Karpas-422 (cell line): Measurements from ENCODE around the gene VWA8. TPM values are rescaled to one million over a fixed set of nuclear protein-coding genes. Genes with fewer than 3 reads are reported as not detected.

Experiments
- DNase-seq: peaks from one replicate; pipeline ENCODE4 v3.0.0-alpha.2; 2015
- H2AFZ ChIP-seq: fragments of 200-600 bp; sonication (generic); 2 replicates; pipeline ENCODE4 v1.6.1; 2014; ENCODE audit warnings: antibody characterized with exemption, low read length, mixed read lengths
- H3K27ac ChIP-seq: fragments of 200-600 bp; sonication (generic); 2 replicates; pipeline ENCODE4 v1.5.1; 2014; ENCODE audit warnings: mild to moderate bottlenecking, low read length, moderate library complexity
- H3K27me3 ChIP-seq: fragments of 200-600 bp; sonication (generic); 2 replicates; pipeline ENCODE4 v1.6.1; 2014; ENCODE audit warnings: low read length, mixed read lengths
- H3K36me3 ChIP-seq: fragments of 200-600 bp; sonication (generic); 2 replicates; pipeline ENCODE4 v1.6.1; 2014; ENCODE audit warnings: low read length, mixed read lengths; ENCODE audit not compliant: insufficient read depth
- H3K4me1 ChIP-seq: fragments of 200-600 bp; sonication (generic); 2 replicates; pipeline ENCODE4 v1.6.1; 2014; ENCODE audit warnings: mild to moderate bottlenecking, low read length, mixed read lengths
- H3K4me2 ChIP-seq: fragments of 200-600 bp; sonication (generic); 2 replicates; pipeline ENCODE4 v1.6.1; 2014; ENCODE audit warnings: low read length, low read depth, mild to moderate bottlenecking; ENCODE audit not compliant: poor library complexity, severe bottlenecking
- H3K4me3 ChIP-seq: fragments of 200-600 bp; sonication (generic); 2 replicates; pipeline ENCODE4 v1.5.1; 2014; ENCODE audit warnings: mild to moderate bottlenecking, antibody characterized with exemption, low read length, mixed read lengths
- H3K79me2 ChIP-seq: fragments of 200-600 bp; sonication (generic); 2 replicates; pipeline ENCODE4 v1.6.1; 2014; ENCODE audit warnings: mild to moderate bottlenecking, low read length, mixed read lengths
- H3K9ac ChIP-seq: fragments of 200-600 bp; sonication (generic); 2 replicates; pipeline ENCODE4 v1.6.0; 2014; ENCODE audit warnings: low read length
- H3K9me2 ChIP-seq: fragments of 200-600 bp; sonication (generic), shearing (Covaris generic); replicated peaks from 2 replicates; pipeline ENCODE4 v1.6.0; 2014; ENCODE audit warnings: mild to moderate bottlenecking, low read length, moderate library complexity; ENCODE audit not compliant: insufficient read depth
- H3K9me3 ChIP-seq: fragments of 300-700, 200-600 bp; sonication (generic); 2 replicates; pipeline ENCODE4 v1.6.1; 2014; ENCODE audit warnings: low read length, mixed read lengths
- H4K20me1 ChIP-seq: fragments of 200-600 bp; sonication (generic); 2 replicates; pipeline ENCODE4 v1.6.1; 2014; ENCODE audit warnings: mild to moderate bottlenecking, antibody characterized with exemption, low read length, low read depth; ENCODE audit not compliant: insufficient read depth
- total RNA-seq: library from RNA; depleted of rRNA; stranded (reverse); fragments of >200 nt; shearing (Covaris generic); gene quantifications from 2 replicates; pipeline ENCODE4 v1.2.3, GENCODE V29; 2014; ENCODE audit warnings: low replicate concordance

The VWA8 gene
- total RNA-seq, 1 experiment from 2014 or later: 35.7 TPM

GRCh38 chr13:41919031-41919740, 41.7 kb downstream of the VWA8 start:
- Histone ChIP-seq H4K20me1 (peaks cover 10% of the 10 kb centered on the region; the same call in 1 of the 2 replicates), H3K9me2 (no peaks in the 10 kb centered on the region), H3K27ac (peak overlapping the region; percentile 86), H2AFZ (no peak overlapping the region), H3K4me2 (peak overlapping the region; percentile 85), H3K4me1 (peaks cover 68% of the 10 kb centered on the region), H3K4me3 (peak overlapping the region; percentile 39), H3K27me3 (no peaks in the 10 kb centered on the region), H3K36me3 (peaks cover 6% of the 10 kb centered on the region; the same call in 1 of the 2 replicates), H3K79me2 (peaks cover 63% of the 10 kb centered on the region), H3K9ac (peak overlapping the region; percentile 46), H3K9me3 (peaks cover 5% of the 10 kb centered on the region; the same call in 1 of the 2 replicates)
- no peak for DNase-seq

DNA sequence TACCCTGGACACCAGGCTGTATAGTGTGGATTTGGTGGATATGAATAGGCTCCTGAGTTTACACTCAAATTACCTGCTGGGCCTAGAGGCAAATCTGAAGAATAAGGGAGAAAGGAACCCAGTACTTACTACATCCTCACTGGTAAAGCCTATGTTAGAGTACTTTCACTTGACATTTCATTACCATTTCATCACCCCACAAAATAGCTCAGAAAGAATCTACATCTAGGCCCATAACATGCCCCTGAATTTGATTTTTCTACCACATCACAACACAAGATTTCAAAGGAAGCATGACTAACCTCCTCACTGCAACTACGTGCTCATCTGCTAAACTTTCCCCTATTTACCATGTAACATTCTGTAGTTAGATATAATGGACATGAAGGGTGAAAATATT, 43.3 kb downstream of the VWA8 start:
- Histone ChIP-seq H4K20me1 (peaks cover 10% of the 10 kb centered on the region; the same call in 1 of the 2 replicates), H3K4me2 (peak overlapping the region; percentile 85), H3K9ac (peak overlapping the region; percentile 3; the same call in 1 of the 2 replicates), H3K79me2 (peaks cover 69% of the 10 kb centered on the region), H3K27me3 (no peaks in the 10 kb centered on the region), H3K9me3 (no peaks in the 10 kb centered on the region), H2AFZ (no peak overlapping the region), H3K4me3 (no peak overlapping the region), H3K27ac (peak overlapping the region; percentile 86), H3K9me2 (no peaks in the 10 kb centered on the region), H3K36me3 (0 out of 2 replicates have a peak, but pooled peaks cover 4% of the 10 kb centered on the region), H3K4me1 (peaks cover 68% of the 10 kb centered on the region)
- no peak for DNase-seq

DNA sequence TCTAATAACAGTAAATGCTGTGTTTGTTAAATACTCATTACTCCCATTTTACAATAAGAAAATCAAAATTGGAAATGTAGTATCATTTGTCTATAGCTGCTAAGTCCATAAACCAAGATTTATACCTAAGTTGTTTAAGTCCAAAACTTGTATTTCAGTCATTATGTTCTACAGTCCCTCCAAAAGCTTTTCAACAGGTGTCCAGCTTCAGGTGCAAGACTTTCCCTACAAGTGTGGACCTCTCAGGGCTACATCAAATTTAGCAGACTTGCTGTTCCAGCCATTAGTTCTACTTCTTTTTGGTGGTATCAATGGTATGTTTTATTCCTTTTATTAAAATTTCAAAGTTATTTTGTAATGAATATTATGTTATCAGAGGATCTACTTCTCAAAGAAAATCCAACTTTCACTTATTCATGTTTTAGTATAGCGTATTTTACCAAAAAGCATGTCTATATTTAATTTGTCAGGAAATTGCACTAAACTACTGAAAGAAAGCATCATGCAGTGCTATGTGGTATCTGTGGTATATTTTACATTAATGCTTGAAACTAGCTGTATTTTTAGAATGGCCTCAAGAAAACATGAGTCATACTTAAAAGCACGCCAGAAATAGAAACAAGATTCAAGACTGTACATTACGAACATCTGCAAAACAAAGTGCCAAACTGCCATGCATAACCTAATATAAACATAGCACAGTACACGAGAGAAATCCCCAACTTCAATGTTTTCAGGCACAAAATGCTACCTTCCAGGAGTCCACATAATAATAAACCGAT, 44.5 kb downstream of the VWA8 start:
- H3K36me3 ChIP-seq: peaks cover 7% of the 10 kb centered on the region; the same call in 1 of the 2 replicates
- H3K4me2 ChIP-seq: peak overlapping the region; percentile 85
- H3K27me3 ChIP-seq: no peaks in the 10 kb centered on the region
- H3K9me2 ChIP-seq: no peaks in the 10 kb centered on the region
- no peak overlapping the region for H2AFZ ChIP-seq
- H3K4me1 ChIP-seq: peaks cover 72% of the 10 kb centered on the region
- peak overlapping the region; percentile 26; the same call in 1 of the 2 replicates for H3K9ac ChIP-seq
- peaks cover 78% of the 10 kb centered on the region for H3K79me2 ChIP-seq
- H3K9me3 ChIP-seq: no peaks in the 10 kb centered on the region
- H3K4me3 ChIP-seq: peak overlapping the region; percentile 49
- H3K27ac ChIP-seq: peak overlapping the region; percentile 86
- peaks cover 10% of the 10 kb centered on the region; the same call in 1 of the 2 replicates for H4K20me1 ChIP-seq
- DNase-seq: peak; percentile 93

DNA sequence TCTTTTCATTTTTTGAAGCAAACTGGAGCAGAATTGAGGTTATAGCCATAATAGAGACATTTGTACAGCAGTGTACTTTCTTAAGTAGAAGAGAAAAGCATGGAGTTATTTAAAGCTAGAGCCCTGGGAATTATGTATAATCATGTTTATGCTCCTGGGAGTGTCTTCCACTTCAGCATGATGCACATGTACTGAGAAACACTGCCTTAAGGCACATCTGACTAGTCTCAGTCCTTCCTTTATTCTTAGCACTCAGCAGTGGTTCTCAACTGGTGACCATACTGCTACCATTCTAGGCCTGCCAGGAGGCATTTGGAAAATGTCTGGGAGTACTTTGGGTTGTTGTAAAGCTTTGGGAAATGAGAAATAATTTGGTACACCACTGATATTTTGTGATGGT, 45.8 kb downstream of the VWA8 start:
- Histone ChIP-seq H3K27me3 (no peaks in the 10 kb centered on the region), H4K20me1 (peaks cover 10% of the 10 kb centered on the region; the same call in 1 of the 2 replicates), H3K4me1 (peaks cover 63% of the 10 kb centered on the region), H3K36me3 (peaks cover 8% of the 10 kb centered on the region; the same call in 1 of the 2 replicates), H3K9me3 (no peaks in the 10 kb centered on the region), H3K9me2 (no peaks in the 10 kb centered on the region), H3K79me2 (peaks cover 80% of the 10 kb centered on the region), H3K9ac (no peak overlapping the region), H3K4me2 (peak overlapping the region; percentile 85), H3K27ac (peak overlapping the region; percentile 86), H3K4me3 (no peak overlapping the region), H2AFZ (no peak overlapping the region)
- no peak for DNase-seq

- H4K20me1 ChIP-seq: peaks cover 5% of the 10 kb centered on the region; the same call in 1 of the 2 replicates
- peaks cover 75% of the 10 kb centered on the region for H3K79me2 ChIP-seq
- H3K27ac ChIP-seq: peak overlapping the region; percentile 86
- H3K9me2 ChIP-seq: no peaks in the 10 kb centered on the region
- H2AFZ ChIP-seq: no peak overlapping the region
- H3K4me3 ChIP-seq: no peak overlapping the region
- H3K4me2 ChIP-seq: peak overlapping the region; percentile 85
- H3K9me3 ChIP-seq: no peaks in the 10 kb centered on the region
- H3K9ac ChIP-seq: no peak overlapping the region
- no peak for DNase-seq
- H3K4me1 ChIP-seq: peaks cover 57% of the 10 kb centered on the region
- H3K27me3 ChIP-seq: no peaks in the 10 kb centered on the region
- peaks cover 8% of the 10 kb centered on the region; the same call in 1 of the 2 replicates for H3K36me3 ChIP-seq
Observed at GRCh38 chr13:41914552-41914951, 46.4 kb downstream of the VWA8 start.

DNA sequence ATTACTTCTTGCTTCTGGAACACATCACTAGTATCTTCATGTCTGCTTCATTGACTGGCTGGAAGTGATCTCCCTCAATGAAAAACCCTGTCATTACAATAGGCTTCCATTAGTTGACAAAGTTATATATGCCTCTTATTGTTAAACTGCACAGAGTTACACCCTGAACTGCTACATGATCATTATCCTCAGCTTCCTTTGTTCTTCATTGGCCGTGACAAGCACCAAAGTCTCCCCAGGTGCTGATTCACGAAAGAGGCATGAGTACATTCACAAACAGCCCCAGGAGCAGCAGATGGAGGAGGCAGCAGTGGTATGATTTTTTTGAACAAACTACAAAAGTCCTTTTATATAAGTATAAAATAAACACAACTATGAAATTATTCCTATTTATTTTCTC, 51.4 kb downstream of the VWA8 start:
- Histone ChIP-seq H3K4me3 (no peak overlapping the region), H3K27me3 (no peaks in the 10 kb centered on the region), H3K9ac (no peak overlapping the region), H3K4me1 (peaks cover 7% of the 10 kb centered on the region), H3K9me3 (no peaks in the 10 kb centered on the region), H3K9me2 (no peaks in the 10 kb centered on the region), H2AFZ (no peak overlapping the region), H3K4me2 (no peak overlapping the region), H3K36me3 (peaks cover 30% of the 10 kb centered on the region; the same call in 1 of the 2 replicates), H3K27ac (no peak overlapping the region), H3K79me2 (peaks cover 29% of the 10 kb centered on the region), H4K20me1 (no peaks in the 10 kb centered on the region)
- no peak for DNase-seq

DNA sequence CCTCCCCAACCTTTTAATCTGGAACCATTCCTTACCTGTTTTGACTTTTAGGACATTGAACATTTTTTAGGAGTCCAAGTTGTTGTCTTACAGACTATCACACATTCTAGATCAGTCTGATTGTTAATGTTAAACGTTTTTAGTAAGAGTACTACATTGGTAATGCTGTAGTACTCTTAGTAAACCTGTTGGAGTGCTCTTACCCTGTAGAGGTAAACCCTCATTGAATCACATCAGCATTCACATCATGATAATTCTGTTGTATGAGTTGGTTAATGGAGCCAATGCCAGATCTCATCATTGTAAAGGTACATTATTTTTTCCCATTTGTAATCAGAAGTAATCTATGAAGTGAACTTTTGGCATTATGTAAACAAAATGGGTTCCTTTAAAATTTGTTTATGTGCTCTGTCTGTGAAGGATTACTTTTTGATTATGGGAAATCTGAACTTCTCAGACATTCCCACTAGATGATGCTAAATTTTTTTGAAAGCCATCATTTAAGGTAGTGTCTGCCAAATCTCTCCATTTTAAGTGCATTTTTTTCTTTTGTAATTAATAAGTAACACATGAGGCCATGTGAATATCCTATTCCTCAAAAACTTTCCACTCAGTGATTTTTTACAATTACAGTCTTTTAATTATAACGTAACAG, 55.2 kb downstream of the VWA8 start:
- Histone ChIP-seq H3K27me3 (no peaks in the 10 kb centered on the region), H3K36me3 (peaks cover 22% of the 10 kb centered on the region; the same call in 1 of the 2 replicates), H3K4me1 (no peaks in the 10 kb centered on the region), H3K9me2 (no peaks in the 10 kb centered on the region), H3K9ac (no peak overlapping the region), H3K4me3 (no peak overlapping the region), H3K27ac (no peak overlapping the region), H3K4me2 (no peak overlapping the region), H4K20me1 (no peaks in the 10 kb centered on the region), H2AFZ (no peak overlapping the region), H3K79me2 (peaks cover 9% of the 10 kb centered on the region), H3K9me3 (no peaks in the 10 kb centered on the region)
- peak; percentile 81 for DNase-seq
